T47D (cell line): ENCODE measurements around the gene S1PR3.

Source experiments
- DNase-seq, 2 experiments: peaks; one replicate each; pipeline versions ENCODE4 v3.0.0 to v3.0.0-alpha.2; 2011 to 2012; ENCODE audit warnings: low read depth in 1 of 2, low spot score in 1 of 2
- JUND ChIP-seq: IDR thresholded peaks from 2 replicates; pipeline ENCODE4 v1.6.1; 2012; ENCODE audit warnings: low read depth
- in situ Hi-C: cut with HindIII; loops from 2 replicates; pipeline ENCODE4 v1.10.0; 2016; ENCODE audit warnings: low sequenced_read_pairs, low pct_unique_long_range_greater_than_20kb

Gene S1PR3

DNA sequence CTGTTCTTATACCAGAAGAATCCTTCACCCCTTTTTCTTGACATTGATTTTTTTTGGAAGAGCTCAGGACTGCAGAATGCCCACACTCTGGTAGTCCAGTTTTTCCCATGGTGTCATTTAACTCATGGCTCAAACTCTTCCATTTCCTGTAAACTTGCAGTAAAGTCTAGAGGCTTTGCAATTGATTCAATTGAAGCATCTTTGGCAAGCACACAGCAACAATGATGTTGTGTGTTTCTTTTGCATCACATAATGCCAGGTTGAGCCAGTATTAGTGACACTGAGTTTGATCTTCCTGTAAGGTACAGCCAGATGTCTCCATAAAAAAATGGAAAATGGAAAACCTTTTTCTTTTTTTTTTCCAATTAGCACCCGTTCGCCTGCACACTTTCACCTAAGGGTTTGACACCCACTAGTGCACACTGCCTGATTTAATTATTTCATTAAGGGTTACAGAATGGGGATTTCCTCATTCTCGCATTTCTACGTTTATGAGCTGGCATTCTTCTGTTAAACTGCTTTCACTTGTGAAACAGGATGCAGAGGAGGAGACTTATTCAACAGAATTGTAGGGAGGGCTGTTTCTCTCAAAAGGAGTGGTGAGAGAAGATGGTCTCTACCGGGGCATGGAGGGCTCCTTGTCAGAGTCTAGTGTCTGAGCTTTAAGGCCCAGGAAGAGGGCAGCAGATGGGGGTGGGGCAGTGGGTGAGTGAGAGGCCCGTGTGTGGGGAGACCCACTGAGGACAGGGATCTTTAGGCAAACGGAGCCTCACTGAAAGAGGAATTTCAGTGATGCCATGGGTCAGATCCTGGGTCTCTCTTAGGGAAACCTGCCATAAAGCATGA, 2.2 kb upstream of the S1PR3 start:
- in situ Hi-C loops: no loop called here
- no peak for TF ChIP-seq JUND
- DNase-seq: no peak

DNA sequence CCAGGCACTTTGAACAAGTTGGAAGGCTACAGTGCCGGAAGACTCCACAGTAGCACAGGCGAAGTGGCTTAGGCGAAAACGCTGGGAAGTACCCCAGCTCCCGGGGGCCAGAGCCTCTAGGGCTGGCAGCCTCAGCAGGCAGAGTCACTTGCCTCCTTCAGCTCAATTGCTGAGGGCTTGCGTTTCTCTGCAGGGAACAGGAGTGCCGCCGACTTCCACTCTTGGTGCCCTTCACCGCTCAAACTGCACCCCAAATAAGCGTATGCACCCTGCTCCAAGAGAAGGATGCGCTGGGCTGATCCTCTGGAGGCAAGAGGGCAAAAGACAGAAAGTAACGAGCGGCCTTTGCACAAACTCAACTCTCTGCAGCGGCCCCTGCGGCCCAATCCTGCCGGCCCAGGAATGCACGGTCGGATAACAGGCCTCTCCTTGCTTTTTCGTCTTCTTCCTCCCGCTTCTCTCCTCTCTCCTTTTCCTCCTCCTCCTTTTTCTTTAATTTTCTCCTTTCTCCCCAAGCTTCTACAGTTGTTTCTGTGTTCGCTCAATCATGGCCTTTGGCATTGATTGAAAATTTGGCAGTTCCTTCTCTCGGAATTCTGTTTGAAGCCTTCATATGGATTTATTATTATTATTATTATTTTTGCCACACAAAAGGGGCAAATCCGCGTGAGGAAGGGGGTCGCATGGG, 1.1 kb upstream of the S1PR3 start:
- in situ Hi-C loops: no loop called here
- TF ChIP-seq JUND: no peak

DNA sequence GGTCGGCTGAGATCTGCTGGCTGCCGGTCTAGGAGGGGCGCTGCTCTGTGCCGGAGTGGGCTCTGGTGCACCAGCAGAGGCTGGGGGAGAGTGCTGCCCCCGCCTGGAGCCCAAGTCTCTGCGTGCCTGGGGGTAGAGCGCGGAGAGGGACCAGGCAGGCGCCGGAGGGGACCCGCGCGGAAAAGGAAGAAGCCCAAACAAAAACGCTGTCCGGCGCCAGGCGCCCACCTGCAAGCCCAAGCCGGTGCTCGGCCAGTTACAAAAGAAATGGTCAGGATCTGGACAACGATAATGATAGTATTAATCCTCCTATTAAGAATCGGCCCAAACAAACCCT, 571 bp upstream of the S1PR3 start:
- TF ChIP-seq JUND: no peak
- no peak for DNase-seq
- in situ Hi-C loops: no loop called here

More for the DNA sequence above, 1.1 kb upstream of the S1PR3 start:
- no peak for DNase-seq

DNA sequence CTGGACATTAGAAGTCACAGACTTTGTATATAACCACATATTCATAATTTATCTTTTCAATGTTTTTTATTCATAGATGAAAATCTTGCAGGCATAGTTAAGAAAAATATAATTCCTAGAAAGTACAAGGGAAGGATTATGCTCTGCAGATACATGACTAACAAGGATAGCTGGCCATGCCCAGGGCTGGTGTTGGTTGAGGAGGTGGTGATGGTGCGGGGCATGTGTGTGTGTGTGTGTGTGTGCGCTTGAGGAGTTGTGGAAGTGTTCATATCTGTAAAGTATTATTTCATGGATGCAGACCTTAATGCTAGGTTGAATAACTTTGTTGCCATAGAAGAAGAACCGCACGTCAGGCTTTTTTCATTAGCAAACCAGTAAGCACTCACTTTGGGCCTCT, 1.3 kb downstream of the S1PR3 start:
- no peak for TF ChIP-seq JUND
- DNase-seq: no peak
- in situ Hi-C loops: no loop called here

DNA sequence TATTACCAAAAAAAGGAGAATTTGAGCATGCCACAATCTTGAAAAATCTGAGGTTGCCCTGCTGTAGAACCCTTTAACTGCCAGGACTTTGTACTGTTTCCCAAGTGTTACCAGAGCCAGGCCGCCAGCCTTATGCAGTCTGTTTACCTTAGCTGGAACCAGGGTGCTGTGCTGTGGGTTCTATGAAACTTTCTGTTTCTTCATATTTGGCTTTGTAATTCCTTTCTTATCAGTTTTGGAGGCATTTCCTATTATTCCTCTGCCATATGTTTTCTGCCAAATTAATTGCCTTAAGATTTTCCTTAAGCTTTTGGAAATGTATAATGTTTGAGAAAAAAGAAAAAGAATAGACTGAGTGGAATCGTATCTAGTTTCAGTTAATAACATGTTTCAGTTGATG, 2.1 kb downstream of the S1PR3 start:
- in situ Hi-C loops: no loop called here
- no peak for TF ChIP-seq JUND
- no peak for DNase-seq

DNA sequence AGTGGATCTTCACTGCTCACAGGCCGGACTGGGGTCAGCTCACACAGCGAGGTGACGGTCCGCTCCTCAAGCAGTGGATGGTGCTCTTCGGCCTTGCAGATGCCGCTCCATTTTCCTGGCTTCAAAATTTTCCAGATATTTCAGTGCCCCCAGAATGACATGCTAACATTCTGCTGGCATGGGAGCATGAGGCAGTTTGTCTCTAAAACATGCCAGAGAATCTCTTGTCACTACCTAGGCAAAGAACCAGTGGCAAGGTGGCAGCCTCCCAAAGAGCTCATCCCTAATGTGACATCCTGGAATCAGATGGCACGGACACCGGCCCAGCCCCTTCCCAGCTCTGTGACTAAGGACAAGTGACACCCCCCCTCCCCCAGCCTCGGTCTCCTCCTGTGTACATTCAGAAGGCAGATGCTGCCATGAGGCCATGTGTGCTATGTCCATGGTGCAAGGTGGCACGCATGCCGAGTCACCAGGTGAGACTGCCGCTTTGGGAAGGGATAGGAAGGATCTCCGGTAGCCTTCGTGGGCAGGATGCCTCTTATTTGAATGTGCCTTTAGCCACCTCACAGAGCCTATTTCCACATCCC, 2.7 kb downstream of the S1PR3 start:
- in situ Hi-C loops: no loop called here
- no peak for TF ChIP-seq JUND
- no peak for DNase-seq

DNA sequence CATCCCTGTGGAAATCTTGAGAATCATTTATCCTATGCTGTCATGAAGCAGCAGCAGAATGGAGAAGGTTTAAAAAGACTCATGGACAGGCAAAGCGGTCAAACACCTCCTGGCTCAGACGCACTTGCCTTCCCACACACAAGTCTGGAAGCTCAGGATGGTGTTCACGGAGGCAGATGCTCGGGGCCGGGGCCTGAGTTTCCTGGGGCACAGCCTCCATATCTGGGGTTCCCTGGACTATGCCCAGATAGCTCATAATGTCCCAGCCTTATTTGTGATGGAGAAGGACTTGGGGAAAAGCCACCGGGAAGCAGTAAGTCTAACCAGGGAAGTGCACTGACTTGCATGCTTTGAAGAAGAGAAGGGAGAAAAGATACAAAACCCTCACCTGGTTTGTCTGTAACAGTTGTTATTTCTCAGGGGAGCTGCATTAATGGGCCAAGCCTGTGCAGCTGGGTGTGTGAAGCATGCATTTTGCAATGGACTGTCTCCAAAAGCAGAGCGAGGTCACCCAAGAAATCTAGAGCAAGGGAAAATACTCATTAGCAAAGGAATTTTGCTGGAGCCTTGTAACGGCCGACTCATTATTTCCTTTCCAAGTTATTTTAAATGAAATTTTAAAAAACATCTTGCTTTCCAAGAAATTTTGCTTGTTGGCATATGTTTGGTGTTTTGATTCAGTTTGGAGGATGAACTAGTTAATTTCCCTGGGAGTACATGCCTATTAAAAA, 3.4 kb downstream of the S1PR3 start:
- no peak for TF ChIP-seq JUND
- in situ Hi-C loops: no loop called here
- no peak for DNase-seq

DNA sequence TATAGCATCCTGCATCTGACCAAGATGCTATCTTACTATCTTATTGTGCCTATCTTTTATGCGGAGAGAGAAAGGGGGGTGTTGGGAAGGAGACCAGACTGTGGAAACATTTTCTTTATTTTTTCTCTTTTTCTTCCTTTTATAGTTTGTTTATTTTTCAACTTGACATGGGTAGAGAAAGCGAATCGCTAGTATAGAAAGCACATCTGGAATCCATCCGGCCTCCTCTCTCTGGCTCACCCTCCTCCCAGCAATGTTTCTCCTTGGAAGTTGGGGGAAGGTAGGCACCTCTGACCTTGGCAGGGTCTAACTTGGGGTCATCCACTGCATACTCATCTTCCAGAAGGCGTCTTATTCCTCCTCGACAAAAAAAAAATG, 3.9 kb downstream of the S1PR3 start:
- no peak for TF ChIP-seq JUND
- no peak for DNase-seq
- in situ Hi-C loops: no loop called here

DNA sequence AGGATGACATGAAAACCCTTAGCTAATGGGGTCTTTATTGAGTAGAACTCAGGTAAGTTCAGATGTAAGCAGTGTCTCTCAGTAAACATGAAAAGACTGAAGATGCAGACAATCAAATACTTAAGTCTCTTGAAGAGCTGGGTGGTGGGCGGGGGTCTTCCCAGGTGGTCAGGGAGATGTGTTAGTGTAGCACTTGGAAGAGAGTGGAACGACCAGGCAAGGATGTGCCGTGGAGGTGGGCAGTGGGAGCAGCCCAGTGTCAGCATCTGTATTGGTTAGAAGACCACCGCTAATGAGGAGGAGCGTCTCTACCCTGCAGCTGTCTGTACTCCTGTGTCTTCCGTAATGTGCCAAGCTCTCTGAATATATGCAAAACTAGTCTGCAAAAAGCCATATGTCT, 4.4 kb downstream of the S1PR3 start:
- in situ Hi-C loops: no loop called here
- TF ChIP-seq JUND: no peak
- no peak for DNase-seq

DNA sequence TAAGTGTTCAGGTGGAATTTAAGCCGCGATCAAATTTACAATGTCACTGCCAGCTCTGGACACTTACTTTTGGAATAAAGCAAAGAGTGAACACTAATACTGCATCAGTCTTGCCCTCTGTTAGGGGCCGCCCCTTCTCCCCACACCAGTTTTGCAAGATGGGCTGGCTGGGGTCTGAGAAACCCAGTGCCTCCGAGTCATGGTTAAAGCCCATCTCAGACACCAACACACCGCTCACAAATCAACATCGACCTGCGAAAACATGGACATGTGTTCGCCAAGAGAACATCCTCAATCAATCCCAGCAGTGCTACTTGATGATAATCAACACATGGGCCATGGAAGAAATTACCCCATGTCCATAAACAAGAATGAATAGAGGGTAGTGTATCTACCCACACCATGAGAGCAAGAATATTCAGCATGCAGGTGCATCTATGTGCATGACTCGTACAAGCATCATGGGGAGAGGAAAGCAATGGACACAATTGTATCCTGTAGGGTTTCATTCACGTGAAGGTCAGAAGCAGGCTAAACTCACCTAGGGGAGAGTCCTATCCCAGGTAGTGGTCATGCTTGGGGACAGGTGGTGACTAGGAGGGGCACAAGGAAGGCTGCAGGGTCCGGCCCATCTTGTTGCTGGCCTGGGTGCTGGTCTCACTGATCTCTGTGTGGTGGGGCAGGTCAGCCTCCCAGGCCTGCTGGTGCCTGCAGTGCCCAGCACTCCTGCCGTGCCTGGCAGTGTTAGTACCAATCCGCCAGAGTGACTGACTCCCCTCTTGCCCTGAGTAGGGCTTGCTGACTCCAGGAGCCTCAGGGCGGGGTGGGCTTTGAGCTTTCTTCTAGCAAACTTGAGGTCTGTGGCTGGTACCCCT, 5.0 kb downstream of the S1PR3 start:
- in situ Hi-C loops: no loop called here
- no peak for DNase-seq
- no peak for TF ChIP-seq JUND

DNA sequence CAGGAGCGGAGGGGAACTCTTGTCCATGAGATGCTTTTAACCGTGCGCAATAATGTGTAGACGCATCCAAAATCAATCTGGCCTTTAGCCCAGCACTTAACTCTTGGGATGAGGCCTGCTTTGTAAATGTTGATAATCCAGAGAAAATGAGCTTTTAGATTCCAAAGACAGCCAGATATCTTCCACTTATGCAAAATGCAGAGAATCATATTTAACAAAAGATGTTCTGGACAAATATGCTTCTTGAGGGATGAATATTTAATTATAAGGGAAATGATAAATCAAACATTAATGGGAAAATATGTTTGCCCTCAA, 5.6 kb downstream of the S1PR3 start:
- no peak for TF ChIP-seq JUND
- in situ Hi-C loops: no loop called here
- no peak for DNase-seq

DNA sequence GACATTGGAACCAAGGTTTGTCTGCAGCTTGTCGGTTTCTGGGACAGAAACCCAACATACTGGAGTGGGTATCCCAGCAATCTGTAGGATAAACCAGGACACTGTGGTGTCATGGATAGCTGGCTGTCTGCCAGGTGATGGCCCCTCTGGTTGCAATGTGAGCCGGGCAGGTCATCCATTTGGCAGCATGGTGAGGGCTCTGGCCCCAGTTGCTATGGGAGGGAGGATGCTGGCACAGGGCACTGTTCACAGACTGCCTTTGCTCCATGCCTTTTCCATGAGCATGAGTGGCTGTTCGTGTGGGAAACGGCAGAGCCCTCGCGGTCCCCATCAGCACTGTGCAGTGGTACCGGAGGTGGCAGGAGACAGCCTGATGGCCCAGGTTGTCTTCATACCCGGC, 6.4 kb downstream of the S1PR3 start:
- no peak for TF ChIP-seq JUND
- DNase-seq: no peak
- in situ Hi-C loops: no loop called here
